ENCODE measurements around the gene LIN37.

DNA sequence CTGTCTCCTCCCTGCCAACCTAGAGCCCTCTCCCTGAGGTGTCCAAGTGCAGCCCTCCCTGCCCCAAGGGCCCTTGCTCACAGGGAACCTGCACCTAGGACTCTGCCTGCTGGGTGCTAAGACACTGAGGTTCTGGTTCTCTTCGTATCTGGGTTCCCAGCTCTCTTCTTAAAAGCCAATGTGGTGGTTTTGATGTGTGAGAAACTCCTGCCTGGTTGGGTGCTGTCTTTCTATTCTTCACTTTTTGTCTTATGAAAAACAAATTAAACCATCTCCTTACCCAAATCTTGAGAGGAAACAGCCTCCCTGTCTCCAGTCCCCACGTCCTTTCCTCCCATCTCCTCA is 34.9 kb upstream of the LIN37 start:
- TF ChIP-seq, protein P1, sequence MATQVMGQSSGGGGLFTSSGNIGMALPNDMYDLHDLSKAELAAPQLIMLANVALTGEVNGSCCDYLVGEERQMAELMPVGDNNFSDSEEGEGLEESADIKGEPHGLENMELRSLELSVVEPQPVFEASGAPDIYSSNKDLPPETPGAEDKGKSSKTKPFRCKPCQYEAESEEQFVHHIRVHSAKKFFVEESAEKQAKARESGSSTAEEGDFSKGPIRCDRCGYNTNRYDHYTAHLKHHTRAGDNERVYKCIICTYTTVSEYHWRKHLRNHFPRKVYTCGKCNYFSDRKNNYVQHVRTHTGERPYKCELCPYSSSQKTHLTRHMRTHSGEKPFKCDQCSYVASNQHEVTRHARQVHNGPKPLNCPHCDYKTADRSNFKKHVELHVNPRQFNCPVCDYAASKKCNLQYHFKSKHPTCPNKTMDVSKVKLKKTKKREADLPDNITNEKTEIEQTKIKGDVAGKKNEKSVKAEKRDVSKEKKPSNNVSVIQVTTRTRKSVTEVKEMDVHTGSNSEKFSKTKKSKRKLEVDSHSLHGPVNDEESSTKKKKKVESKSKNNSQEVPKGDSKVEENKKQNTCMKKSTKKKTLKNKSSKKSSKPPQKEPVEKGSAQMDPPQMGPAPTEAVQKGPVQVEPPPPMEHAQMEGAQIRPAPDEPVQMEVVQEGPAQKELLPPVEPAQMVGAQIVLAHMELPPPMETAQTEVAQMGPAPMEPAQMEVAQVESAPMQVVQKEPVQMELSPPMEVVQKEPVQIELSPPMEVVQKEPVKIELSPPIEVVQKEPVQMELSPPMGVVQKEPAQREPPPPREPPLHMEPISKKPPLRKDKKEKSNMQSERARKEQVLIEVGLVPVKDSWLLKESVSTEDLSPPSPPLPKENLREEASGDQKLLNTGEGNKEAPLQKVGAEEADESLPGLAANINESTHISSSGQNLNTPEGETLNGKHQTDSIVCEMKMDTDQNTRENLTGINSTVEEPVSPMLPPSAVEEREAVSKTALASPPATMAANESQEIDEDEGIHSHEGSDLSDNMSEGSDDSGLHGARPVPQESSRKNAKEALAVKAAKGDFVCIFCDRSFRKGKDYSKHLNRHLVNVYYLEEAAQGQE (IDR thresholded peaks at IDR 0.05; ENCODE audit: insufficient read depth in 1 of 2, low read depth in 2 of 2, low read length in 2 of 2), result no peak
- TF ChIP-seq TAF1 (IDR thresholded peaks at IDR 0.05; ENCODE audit: borderline replicate concordance, insufficient read depth, low read length) (no peak), SIN3A (IDR thresholded peaks at IDR 0.05; ENCODE audit: borderline replicate concordance, insufficient read depth, low read length) (no peak), POLR2AphosphoS5 (IDR thresholded peaks at IDR 0.05; ENCODE audit: low read depth, low read length) (no peak), FOXP2 (optimal IDR thresholded peaks at IDR 0.05; ENCODE audit: borderline replicate concordance, extremely low read depth, extremely low read length, insufficient read depth) (no peak)
